ENCODE measurements around the gene RAB10. TPM values are rescaled to one million over a fixed set of nuclear protein-coding genes. Genes with fewer than 3 reads are reported as not detected.

The RAB10 gene
- total and polyA plus RNA-seq, 2 of the 13 experiments (the other 11 are each of a cell fraction or from before 2014, with no cell fraction given): 48.2 to 120 TPM

GRCh38 chr2:26061539-26061938, 27.7 kb downstream of the RAB10 start:
- CTCF ChIA-PET (ENCODE audit: low intra/inter-chr PET ratio, low total read pairs): no interaction called here
- H3K36me3 ChIP-seq (replicated peaks in 1 of 2; ENCODE audit: control insufficient read depth in 1 of 2, insufficient read depth in 2 of 2, low read length in 2 of 2): peaks cover 10 to 32% of the 10 kb centered on the region in 2 experiments; a peak in 4 of 5 replicates
- peaks cover 99% of the 10 kb centered on the region for H3K79me2 ChIP-seq (ENCODE audit: insufficient read depth, low read length)
- FAIRE-seq (no peak), DNase-seq (ENCODE audit: low spot score) (no peak), ATAC-seq (no peak)
- POLR2A ChIA-PET: no interaction called here
- H3K4me2 ChIP-seq (ENCODE audit: low read depth, low read length): no peak overlapping the region
- no peak for TF ChIP-seq CHD4 (IDR thresholded peaks at IDR 0.05; ENCODE audit: borderline replicate concordance, low read length)
- TF ChIP-seq KDM5A (IDR thresholded peaks at IDR 0.05; ENCODE audit: borderline replicate concordance, low read length): no peak
- TF ChIP-seq ZNF362 (CRISPR knock-in tag; IDR thresholded peaks at IDR 0.05; ENCODE audit: borderline replicate concordance): no peak
- TF ChIP-seq SSRP1 (CRISPR knock-in tag; IDR thresholded peaks at IDR 0.05): no peak
- no peak for TF ChIP-seq SRSF4 (IDR thresholded peaks at IDR 0.05; ENCODE audit: low read depth, low read length, poor library complexity, severe bottlenecking)
- TF ChIP-seq ZNF614 (CRISPR knock-in tag; IDR thresholded peaks at IDR 0.05; ENCODE audit: borderline replicate concordance): no peak
- TF ChIP-seq ZFY (CRISPR knock-in tag; IDR thresholded peaks at IDR 0.05): no peak
- TF ChIP-seq ZNF263 (CRISPR knock-in tag; IDR thresholded peaks at IDR 0.05): no peak
- TF ChIP-seq ARID3A (IDR thresholded peaks at IDR 0.05; ENCODE audit: low read depth, low read length): no peak
- no peak for TF ChIP-seq ZNF350 (CRISPR knock-in tag; IDR thresholded peaks at IDR 0.05; ENCODE audit: borderline replicate concordance, low read depth)
- no peak for TF ChIP-seq ZNF326 (CRISPR knock-in tag; IDR thresholded peaks at IDR 0.05; ENCODE audit: borderline replicate concordance)
- TF ChIP-seq ZSCAN25 (CRISPR knock-in tag; IDR thresholded peaks at IDR 0.05): no peak
- TF ChIP-seq FOXK2 (IDR thresholded peaks at IDR 0.05): no peak
- no peak for TF ChIP-seq ZNF496 (CRISPR knock-in tag; IDR thresholded peaks at IDR 0.05; ENCODE audit: insufficient replicate concordance)
- TF ChIP-seq PCBP2 (optimal IDR thresholded peaks at IDR 0.05; ENCODE audit: low read depth, low read length, poor library complexity, severe bottlenecking): no peak
- no peak for TF ChIP-seq MYNN (CRISPR knock-in tag; IDR thresholded peaks at IDR 0.05; ENCODE audit: low read depth)
- 84% methylated on average over 7 of the region's 7 CpGs for WGBS (ENCODE audit: low lambda C conversion rate)
- no peak overlapping the region for H3K27ac ChIP-seq (ENCODE audit: extremely low read length, insufficient read depth, low read length)
- no peak overlapping the region for H3K9ac ChIP-seq (ENCODE audit: insufficient read depth, low read depth, low read length)
- no peaks in the 10 kb centered on the region for H3K27me3 ChIP-seq (ENCODE audit: control insufficient read depth in 1 of 2, insufficient read depth in 2 of 2, low read length in 2 of 2)
- H3K4me3 ChIP-seq (replicated peaks in 1 of 3; ENCODE audit: insufficient read depth in 1 of 3, low read depth in 2 of 3, low read length in 3 of 3): no peak overlapping the region
- BruUV-seq (replicated peaks): no TSS peak
- in situ Hi-C loops (cut with HindIII; ENCODE audit: extremely low pct_ligation_motif_present, low pct_unique_long_range_greater_than_20kb): no loop called here
- H3K9me3 ChIP-seq (ENCODE audit: low read length): no peaks in the 10 kb centered on the region
- no peak overlapping the region for H2AFZ ChIP-seq (ENCODE audit: low read length)
- H3K4me1 ChIP-seq (ENCODE audit: insufficient read depth, low read length): peaks cover 29% of the 10 kb centered on the region
- H4K20me1 ChIP-seq (ENCODE audit: insufficient read depth, low read length): peaks cover 42% of the 10 kb centered on the region
- intact Hi-C loops (cut with micrococcal nuclease; ENCODE audit: unreplicated experiment): no loop called here

All from HepG2 (cell line).